22Rv1 (cell line): ENCODE measurements around the gene SLBP.

Experiments
- H3K27ac ChIP-seq: fragments of 450-650 bp; 2 replicates; pipeline ENCODE4 v1.5.1; 2017
- ZFX ChIP-seq: fragments of 450-650 bp; IDR thresholded peaks from 2 replicates; pipeline ENCODE4 v1.6.1; 2017; ENCODE audit warnings: antibody characterized with exemption, borderline replicate concordance
- TF ChIP-seq, protein P1 (sequence below): fragments of 450-650 bp; IDR thresholded peaks from 2 replicates; pipeline ENCODE4 v1.5.1; 2017; ENCODE audit warnings: mild to moderate bottlenecking

Gene SLBP

DNA sequence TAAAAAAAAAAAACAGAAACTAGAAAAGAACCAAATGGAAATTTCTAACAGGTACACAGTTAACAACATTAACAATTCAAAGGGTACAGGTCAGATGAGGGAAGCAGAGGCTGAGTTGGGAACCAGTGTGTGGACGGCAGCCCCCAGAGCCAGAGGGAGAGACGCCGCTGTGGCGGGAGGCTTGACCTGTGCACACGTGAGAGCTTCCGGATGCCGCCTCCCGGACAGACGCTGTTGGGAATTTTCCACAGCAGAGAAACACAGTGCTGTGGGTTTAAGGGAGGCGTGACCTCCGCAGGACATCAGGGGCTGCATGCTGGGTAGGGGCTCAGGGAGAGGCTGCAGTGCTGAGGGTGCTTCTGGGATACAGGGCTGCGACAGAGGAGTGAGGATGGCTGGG, 31.4 kb upstream of the SLBP start:
- no peak for TF ChIP-seq ZFX
- TF ChIP-seq, protein P1, sequence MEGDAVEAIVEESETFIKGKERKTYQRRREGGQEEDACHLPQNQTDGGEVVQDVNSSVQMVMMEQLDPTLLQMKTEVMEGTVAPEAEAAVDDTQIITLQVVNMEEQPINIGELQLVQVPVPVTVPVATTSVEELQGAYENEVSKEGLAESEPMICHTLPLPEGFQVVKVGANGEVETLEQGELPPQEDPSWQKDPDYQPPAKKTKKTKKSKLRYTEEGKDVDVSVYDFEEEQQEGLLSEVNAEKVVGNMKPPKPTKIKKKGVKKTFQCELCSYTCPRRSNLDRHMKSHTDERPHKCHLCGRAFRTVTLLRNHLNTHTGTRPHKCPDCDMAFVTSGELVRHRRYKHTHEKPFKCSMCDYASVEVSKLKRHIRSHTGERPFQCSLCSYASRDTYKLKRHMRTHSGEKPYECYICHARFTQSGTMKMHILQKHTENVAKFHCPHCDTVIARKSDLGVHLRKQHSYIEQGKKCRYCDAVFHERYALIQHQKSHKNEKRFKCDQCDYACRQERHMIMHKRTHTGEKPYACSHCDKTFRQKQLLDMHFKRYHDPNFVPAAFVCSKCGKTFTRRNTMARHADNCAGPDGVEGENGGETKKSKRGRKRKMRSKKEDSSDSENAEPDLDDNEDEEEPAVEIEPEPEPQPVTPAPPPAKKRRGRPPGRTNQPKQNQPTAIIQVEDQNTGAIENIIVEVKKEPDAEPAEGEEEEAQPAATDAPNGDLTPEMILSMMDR: no peak
- no peak overlapping the region for H3K27ac ChIP-seq

DNA sequence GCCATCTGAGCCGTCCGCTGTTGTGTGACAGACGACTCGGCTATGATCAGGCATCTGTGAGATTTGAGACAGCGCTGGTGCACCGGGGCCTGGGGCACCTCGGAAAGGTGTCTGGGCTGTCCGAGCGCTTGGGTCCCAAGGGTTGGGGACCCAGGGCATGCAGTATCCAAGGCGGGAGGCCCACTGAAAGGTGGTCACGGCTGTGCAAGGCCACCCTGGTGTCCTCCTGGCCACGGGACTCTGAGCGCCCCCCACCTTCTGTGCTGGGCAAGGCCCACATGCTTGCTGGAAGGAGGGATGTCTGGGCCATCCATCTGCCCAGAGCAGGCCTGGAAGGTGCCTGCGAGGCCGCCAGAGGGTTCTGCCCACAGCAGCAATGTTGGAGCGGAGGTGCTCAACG, 29.1 kb upstream of the SLBP start:
- H3K27ac ChIP-seq: no peak overlapping the region
- TF ChIP-seq ZFX: no peak
- TF ChIP-seq, protein P1: no peak

DNA sequence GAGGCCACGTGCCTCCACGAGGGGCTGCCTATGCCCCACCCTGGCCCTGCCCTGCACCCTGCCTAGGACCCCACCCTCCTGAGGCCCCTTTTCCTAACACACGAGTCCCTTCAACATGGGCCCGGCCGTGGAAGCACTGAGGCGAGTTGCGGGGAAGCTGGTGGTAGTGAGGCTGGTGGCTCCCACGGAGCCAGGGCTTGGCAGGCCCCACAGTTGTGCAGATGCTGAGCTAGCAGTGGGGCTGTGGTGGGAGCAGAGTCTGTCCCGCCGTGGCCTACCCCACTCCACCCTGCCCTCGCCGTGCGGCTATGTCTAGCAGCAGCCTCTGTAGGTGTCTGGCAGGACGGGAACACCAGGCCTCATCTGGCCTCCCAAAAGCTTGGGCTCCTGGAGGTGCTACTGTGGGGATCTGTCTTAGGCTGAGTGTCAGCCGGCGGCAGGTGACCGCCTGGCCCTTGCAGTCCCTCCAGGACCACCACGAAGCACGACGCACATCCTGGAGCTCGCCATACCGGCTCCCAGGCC, 28.0 kb upstream of the SLBP start:
- TF ChIP-seq ZFX: no peak
- TF ChIP-seq, protein P1: no peak
- H3K27ac ChIP-seq: no peak overlapping the region

DNA sequence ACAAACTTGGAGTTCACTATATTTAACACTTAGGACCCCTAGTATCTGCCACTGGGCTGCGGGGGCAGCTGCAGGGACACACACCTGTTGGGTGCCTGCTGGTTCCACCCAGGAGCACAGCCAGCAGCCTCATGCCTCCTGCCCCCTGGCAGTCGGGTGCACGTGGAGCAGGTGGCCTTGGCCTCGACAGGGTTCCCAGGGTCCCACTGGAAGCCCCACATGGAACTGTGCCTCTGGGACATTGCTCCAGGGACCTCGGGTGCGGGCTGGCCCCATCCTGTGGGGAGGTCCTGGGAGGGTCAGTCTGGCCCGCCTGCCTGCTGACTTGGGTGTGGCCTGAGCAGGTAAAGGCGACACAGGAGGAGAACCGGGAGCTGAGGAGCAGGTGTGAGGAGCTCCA, 27.2 kb upstream of the SLBP start:
- TF ChIP-seq, protein P1: no peak
- no peak for TF ChIP-seq ZFX
- no peak overlapping the region for H3K27ac ChIP-seq

DNA sequence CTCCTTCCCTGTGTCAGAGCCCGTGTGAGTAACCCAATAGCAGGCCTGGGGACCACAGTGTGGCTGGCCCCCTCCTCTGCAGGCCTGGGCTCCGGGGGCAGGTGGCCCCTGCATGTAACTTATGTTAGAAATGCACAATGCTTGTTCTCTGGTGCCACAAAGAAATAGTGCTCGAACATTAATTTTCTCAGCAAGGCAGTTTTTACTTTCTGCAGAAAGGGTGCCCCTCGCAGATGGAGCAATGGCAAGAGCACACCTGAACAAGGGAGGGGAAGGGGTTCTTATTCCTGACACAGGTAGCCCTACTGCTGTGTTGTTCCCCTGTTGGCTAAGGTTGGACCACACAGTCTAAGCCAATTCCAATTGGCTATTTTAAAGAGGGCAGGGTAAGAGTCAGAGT, 26.3 kb upstream of the SLBP start:
- TF ChIP-seq ZFX: no peak
- TF ChIP-seq, protein P1: no peak
- no peak overlapping the region for H3K27ac ChIP-seq

DNA sequence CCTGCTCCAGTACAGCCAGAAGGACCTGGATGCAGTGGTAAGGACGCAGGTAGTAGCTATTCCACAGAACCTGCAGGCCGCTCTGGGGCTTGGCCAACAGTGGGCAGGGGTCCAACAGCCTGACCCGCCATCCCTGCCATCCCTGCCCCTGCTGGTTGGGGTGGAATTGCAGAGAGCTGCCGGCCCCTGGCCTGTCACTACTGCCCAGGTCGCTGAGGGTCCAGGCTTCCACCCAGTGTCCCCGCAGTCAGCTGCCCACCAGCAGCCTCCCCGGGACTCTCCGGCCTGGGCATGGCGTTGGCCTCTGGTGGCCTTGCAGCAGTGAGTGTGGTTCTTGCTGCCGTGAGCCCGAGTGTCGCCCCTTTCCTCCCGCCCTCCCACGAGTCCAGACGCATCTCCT, 25.5 kb upstream of the SLBP start:
- no peak overlapping the region for H3K27ac ChIP-seq
- no peak for TF ChIP-seq ZFX
- TF ChIP-seq, protein P1: no peak

DNA sequence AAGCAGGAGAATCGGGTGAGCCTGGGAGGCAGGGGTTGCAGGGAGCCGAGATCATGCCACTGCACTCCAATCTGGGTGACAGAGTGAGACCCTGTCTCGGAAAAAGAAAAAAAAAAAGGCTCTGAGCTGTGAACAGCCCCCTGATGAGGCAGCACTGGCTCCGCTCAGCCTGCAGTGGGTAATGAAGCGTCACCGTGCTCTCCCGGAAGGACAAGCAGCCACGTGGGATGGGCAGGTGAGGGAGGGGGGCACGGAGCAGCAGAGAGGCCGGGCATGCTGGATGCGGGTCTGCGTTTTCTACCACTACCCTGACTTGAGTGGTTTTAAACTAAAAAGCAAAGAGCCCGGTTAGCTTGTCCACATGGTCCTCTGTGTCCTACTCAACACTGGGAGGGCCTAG, 24.7 kb upstream of the SLBP start:
- TF ChIP-seq, protein P1: no peak
- no peak for TF ChIP-seq ZFX

More for the DNA sequence above, 24.7 kb upstream of the SLBP start:
- no peak overlapping the region for H3K27ac ChIP-seq
